MM.1S (cell line): ENCODE data around the gene RIPK4.
A peak's percentile ranks its signal among the peaks of the same experiment; 100 is the strongest.
"Not testable (repeated sequence)": the region's sequence is repeated elsewhere in the genome, so short reads cannot be mapped to it uniquely, and the experiment has no call there.

Experiments
- DNase-seq: peaks from one replicate; pipeline ENCODE4 v3.0.0-alpha.2; 2015
- H2AFZ ChIP-seq: fragments of 300-600 bp; sonication (generic); 2 replicates; pipeline ENCODE4 v1.6.0; 2016; ENCODE audit warnings: antibody characterized with exemption, low read length
- H3F3A ChIP-seq: fragments of 300-600 bp; sonication (generic); 2 replicates; pipeline ENCODE4 v1.6.1; 2016; ENCODE audit warnings: mild to moderate bottlenecking, antibody characterized with exemption, low read length, moderate library complexity, mixed read lengths; ENCODE audit not compliant: insufficient read depth
- H3K27ac ChIP-seq: fragments of 300-600 bp; sonication (generic); 2 replicates; pipeline ENCODE4 v1.5.1; 2016; ENCODE audit warnings: mild to moderate bottlenecking, low read length
- H3K27me3 ChIP-seq: fragments of 300-600 bp; sonication (generic); replicated peaks from 2 replicates; pipeline ENCODE4 v1.6.0; 2016; ENCODE audit warnings: low read length; ENCODE audit not compliant: insufficient read depth
- H3K36me3 ChIP-seq: fragments of 300-600 bp; sonication (generic); replicated peaks from 2 replicates; pipeline ENCODE4 v1.6.1; 2016; ENCODE audit warnings: mild to moderate bottlenecking, low read length, mixed read lengths; ENCODE audit not compliant: insufficient read depth
- H3K4me1 ChIP-seq: fragments of 300-600 bp; sonication (generic); 2 replicates; pipeline ENCODE4 v1.6.1; 2016; ENCODE audit warnings: low read length, mixed read lengths
- H3K4me2 ChIP-seq: fragments of 300-600 bp; sonication (generic); 2 replicates; pipeline ENCODE4 v1.6.0; 2016; ENCODE audit warnings: low read depth, low read length
- H3K4me3 ChIP-seq: fragments of 300-600 bp; sonication (generic); 2 replicates; pipeline ENCODE4 v1.5.1; 2016; ENCODE audit warnings: low read length, mixed read lengths
- H3K79me2 ChIP-seq: fragments of 300-600 bp; sonication (generic); 2 replicates; pipeline ENCODE4 v1.6.1; 2016; ENCODE audit warnings: mixed run types, low read length, mixed read lengths
- H3K9ac ChIP-seq: fragments of 300-600 bp; sonication (generic); 2 replicates; pipeline ENCODE4 v1.6.1; 2016; ENCODE audit warnings: low read length, mixed read lengths
- H3K9me2 ChIP-seq: fragments of 300-600 bp; sonication (generic); replicated peaks from 2 replicates; pipeline ENCODE4 v1.6.1; 2016; ENCODE audit warnings: mild to moderate bottlenecking, low read length, mixed read lengths; ENCODE audit not compliant: insufficient read depth
- H3K9me3 ChIP-seq: fragments of 300-600 bp; sonication (generic); replicated peaks from 2 replicates; pipeline ENCODE4 v1.6.1; 2016; ENCODE audit warnings: mild to moderate bottlenecking, low read length, mixed read lengths; ENCODE audit not compliant: insufficient read depth
- H4K20me1 ChIP-seq: fragments of 300-600 bp; sonication (generic); 2 replicates; pipeline ENCODE4 v1.6.1; 2016; ENCODE audit warnings: mild to moderate bottlenecking, low read length, moderate library complexity, mixed read lengths; ENCODE audit not compliant: insufficient read depth
- EZH2 ChIP-seq: fragments of 300-600 bp; sonication (generic); optimal IDR thresholded peaks from 2 replicates; pipeline ENCODE3; 2017; ENCODE audit warnings: low read depth, mild to moderate bottlenecking, antibody characterized with exemption, low read length, mixed read lengths
- EZH2phosphoT487 ChIP-seq: fragments of 300-600 bp; sonication (generic); IDR thresholded peaks from 2 replicates; pipeline ENCODE4 v1.6.1; 2018; ENCODE audit warnings: antibody characterized with exemption, low read length
- TF ChIP-seq, protein P1 (sequence below): fragments of 300-600 bp; sonication (generic); IDR thresholded peaks from 2 replicates; pipeline ENCODE4 v1.5.1; 2016; ENCODE audit warnings: antibody characterized with exemption, low read length, mixed read lengths

The RIPK4 gene

GRCh38 chr21:41726058-41726558 lies 40.7 kb downstream of the RIPK4 start:
- Histone ChIP-seq H3K4me1 (no peaks in the 10 kb centered on the region), H3F3A (no peaks in the 10 kb centered on the region), H3K36me3 (no peaks in the 10 kb centered on the region), H2AFZ (no peak overlapping the region), H4K20me1 (no peaks in the 10 kb centered on the region), H3K9me2 (no peaks in the 10 kb centered on the region), H3K4me2 (no peak overlapping the region), H3K4me3 (no peak overlapping the region), H3K9me3 (no peaks in the 10 kb centered on the region), H3K79me2 (no peaks in the 10 kb centered on the region), H3K9ac (no peak overlapping the region), H3K27ac (no peak overlapping the region), H3K27me3 (peaks cover 91% of the 10 kb centered on the region)
- no peak for TF ChIP-seq EZH2
- TF ChIP-seq, protein P1, sequence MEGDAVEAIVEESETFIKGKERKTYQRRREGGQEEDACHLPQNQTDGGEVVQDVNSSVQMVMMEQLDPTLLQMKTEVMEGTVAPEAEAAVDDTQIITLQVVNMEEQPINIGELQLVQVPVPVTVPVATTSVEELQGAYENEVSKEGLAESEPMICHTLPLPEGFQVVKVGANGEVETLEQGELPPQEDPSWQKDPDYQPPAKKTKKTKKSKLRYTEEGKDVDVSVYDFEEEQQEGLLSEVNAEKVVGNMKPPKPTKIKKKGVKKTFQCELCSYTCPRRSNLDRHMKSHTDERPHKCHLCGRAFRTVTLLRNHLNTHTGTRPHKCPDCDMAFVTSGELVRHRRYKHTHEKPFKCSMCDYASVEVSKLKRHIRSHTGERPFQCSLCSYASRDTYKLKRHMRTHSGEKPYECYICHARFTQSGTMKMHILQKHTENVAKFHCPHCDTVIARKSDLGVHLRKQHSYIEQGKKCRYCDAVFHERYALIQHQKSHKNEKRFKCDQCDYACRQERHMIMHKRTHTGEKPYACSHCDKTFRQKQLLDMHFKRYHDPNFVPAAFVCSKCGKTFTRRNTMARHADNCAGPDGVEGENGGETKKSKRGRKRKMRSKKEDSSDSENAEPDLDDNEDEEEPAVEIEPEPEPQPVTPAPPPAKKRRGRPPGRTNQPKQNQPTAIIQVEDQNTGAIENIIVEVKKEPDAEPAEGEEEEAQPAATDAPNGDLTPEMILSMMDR = no peak
- TF ChIP-seq EZH2phosphoT487 = no peak
- DNase-seq = no peak

GRCh38 chr21:41725421-41726031 lies 41.3 kb downstream of the RIPK4 start:
- no peak overlapping the region for H3K4me2 ChIP-seq
- no peaks in the 10 kb centered on the region for H3K79me2 ChIP-seq
- no peaks in the 10 kb centered on the region for H3K36me3 ChIP-seq
- DNase-seq = no peak
- no peak overlapping the region for H3K4me3 ChIP-seq
- H3K27me3 ChIP-seq = peaks cover 91% of the 10 kb centered on the region
- H3K9me2 ChIP-seq = no peaks in the 10 kb centered on the region
- H3K27ac ChIP-seq = no peak overlapping the region
- H3K9me3 ChIP-seq = no peaks in the 10 kb centered on the region
- no peaks in the 10 kb centered on the region for H3F3A ChIP-seq
- H2AFZ ChIP-seq = no peak overlapping the region
- no peaks in the 10 kb centered on the region for H4K20me1 ChIP-seq
- H3K9ac ChIP-seq = no peak overlapping the region
- H3K4me1 ChIP-seq = no peaks in the 10 kb centered on the region
- TF ChIP-seq, protein P1 = no peak
- TF ChIP-seq EZH2phosphoT487 = no peak
- TF ChIP-seq EZH2 = peak; percentile 95

DNA sequence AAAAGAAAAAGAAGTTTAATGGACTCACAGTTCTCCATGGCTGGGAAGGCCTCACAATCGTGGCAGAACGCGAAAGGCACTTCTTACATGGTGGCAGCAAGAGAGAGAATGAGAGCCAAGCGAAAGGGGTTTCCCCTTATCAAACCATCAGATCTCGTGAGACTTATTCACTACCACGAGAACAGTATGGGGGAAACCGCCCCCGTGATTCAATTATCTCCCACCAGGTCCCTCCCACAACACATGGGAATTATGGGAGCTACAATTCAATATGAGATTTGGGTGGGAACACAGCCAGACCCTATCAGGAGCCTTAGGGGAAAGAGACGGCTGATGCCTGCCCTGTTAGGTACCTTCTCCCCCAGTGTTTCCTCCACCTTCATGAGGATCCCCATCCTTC lies 43.0 kb downstream of the RIPK4 start:
- H3K27me3 ChIP-seq = peaks cover 89% of the 10 kb centered on the region
- H3K4me2 ChIP-seq, H3K36me3 ChIP-seq, H3K4me1 ChIP-seq, H3K9me3 ChIP-seq, H2AFZ ChIP-seq, H3K27ac ChIP-seq, H3K9me2 ChIP-seq, H3K9ac ChIP-seq, H4K20me1 ChIP-seq, H3K4me3 ChIP-seq, H3F3A ChIP-seq, DNase-seq, H3K79me2 ChIP-seq: not testable (repeated sequence)
